Activated gamma-delta T cell treated with Interleukin-2 at 50 U/mL for 16 hours (primary cell): ENCODE data around the gene ARHGAP22.

Experiments used
- DNase-seq: peaks from one replicate; pipeline ENCODE4 v3.0.0-alpha.2; 2020

Gene ARHGAP22

DNA sequence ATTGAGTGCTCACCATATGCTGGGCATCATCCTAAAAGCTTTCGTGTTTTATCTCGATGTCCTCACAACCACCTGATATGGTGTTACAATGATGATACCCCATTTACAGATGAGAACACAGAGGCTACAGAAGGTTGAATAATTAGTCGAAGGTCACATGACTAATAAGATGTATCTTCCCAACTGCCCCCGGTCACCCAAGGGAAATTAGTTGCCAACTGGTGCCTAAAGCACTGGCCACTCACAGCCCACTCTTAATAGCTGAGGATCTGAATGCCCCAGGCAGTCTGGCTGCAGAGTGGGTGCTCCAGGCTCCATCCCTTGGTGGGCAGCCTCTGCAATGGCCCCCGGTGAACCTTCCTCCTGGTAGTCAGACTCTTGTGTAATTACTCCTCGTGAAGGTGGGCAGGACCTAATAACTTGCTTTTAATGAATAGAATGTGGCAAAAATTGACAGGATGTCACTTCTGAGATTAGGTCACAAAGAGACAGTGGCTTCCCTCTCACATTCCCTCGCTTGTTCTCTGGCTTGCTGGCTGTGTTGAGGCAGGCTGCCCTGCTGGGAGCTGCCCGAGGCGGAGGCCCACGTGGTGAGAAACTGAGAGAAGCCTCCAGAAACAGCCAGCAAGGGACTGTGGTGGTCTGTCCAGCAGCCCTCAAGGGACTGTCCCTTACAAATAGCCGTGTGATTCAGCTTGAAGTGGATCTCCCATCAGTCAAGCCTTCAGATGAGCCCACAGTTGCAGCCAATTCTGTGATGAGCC lies 109.4 kb downstream of the ARHGAP22 start:
- DNase-seq, result no peak

DNA sequence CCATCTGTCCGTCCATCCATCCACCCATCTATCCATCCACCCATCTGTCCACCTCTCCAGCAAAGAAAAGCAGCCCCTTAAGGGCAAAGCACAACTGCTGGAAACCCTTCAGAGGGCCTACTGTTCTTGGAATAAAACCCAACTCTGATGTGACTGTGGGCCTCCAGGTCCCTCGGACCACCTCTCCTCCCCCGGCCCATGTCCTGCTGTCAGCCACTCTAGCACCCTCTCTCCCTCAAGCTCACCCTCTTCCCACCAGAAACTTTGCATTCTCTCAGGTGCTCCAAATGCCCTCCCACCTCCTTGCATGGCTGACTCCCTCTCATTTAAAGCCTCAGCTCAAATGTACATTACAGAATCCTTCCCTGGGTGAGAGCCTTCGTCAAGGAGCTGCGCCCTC lies 110.3 kb downstream of the ARHGAP22 start:
- no peak for DNase-seq

DNA sequence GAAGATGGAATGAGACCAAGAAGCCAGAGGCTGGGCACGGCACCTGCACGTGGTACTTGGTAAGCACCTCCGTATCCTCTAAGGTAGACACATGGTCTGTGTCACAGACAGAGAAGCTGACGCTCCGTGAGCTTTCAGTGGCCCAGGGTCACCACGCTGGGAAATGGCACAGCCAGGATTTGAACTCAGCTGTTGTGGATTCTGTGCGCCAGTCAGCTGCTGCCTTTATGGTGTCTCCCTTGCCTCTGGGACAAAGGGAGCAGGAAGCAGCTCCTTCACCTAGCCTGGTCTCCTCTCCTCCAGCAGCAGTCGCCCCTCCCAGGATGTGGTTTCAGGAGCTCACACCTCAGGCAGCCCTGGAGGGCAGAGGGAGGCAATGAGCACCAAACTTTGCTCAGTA lies 110.8 kb downstream of the ARHGAP22 start:
- no peak for DNase-seq

DNA sequence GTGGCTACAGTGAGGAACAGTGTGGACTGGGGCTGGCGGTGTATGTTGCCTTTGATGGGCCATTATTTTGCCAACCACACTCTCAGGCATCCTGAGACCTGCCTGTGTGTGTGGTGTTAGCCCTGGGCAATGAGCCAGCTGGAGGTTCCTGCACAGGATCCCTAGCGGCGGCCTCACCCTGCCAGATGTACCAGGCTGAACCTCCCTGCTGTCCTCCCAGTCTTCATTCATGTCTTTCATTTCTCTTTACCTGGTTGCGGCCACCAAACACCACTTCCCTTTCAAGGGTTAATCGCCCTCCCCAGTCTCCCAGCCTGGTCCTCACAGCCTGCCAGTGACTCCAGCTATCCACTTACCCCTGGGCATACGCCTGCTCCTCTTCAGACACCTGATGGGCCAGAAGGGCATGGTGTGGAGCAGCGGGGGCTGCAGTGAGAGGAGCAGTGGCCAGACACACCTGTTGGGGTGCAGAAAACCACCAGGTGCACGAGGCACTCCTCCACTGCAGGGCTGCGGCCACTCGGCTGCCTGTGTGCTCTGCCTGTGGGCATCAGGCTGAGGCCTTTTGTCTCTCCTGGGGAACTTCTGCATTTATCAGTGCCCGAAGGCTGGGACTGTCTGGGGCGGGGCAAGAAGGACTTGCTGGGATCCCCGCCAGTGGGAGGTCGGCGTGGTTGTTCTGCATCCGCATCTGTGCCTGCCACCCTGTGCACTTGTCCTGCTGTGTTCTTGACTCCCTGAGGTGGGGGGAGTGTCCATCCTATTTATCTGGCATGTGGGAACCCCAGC lies 111.6 kb downstream of the ARHGAP22 start:
- DNase-seq, result no peak

DNA sequence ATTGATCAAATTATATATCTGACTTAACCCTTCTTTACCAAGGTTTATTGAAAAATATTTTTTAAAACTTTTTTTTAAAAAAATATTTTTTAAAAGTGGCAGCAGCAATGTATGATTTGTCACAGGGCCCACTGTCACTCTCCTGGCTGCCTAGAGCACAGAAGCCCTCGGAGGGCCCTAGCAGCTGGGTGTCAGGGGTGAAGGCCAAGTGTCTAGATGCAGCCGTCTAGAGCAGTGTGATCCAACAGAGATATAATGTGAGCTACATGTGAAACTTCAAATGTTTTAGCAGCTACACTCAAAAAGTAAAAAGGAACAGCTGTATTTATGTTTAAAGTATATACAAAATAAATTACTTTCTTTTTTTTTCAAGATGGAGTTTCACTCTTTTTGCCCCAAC lies 112.7 kb downstream of the ARHGAP22 start:
- no peak for DNase-seq

DNA sequence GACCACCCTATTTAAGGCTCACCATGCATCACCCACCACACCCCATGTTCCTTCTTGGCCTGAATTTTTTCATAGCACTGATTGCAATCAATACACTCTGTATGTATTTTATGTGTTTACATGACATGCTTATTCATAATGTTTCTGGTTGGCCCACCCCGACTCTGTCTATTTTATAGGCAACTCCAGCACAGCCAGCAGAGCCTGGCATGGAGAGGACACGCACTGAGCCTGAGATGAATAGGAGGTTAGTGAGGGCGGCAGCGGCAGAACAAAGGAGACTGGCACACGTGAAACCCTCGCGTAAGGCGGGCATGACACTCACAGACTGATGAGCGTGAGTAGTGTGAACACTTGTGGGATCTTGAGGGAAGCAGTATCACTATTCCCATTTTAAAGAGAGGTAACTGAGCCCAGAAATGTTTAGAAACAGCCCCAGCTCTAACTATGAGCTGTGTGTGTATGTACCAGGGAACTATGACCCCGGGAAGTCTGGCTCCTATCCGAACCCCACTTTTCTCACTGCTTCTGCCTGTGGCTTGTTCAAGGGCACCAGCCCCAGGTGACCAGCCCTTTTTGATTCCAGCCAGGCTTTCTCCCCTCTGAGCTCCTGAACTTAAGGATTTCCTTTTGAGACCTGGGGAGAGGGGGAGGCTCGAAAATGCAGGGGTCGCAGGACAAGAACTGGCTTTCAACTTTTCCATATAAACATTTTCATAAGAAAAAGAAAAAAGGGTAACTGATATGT lies 113.3 kb downstream of the ARHGAP22 start:
- no peak for DNase-seq

DNA sequence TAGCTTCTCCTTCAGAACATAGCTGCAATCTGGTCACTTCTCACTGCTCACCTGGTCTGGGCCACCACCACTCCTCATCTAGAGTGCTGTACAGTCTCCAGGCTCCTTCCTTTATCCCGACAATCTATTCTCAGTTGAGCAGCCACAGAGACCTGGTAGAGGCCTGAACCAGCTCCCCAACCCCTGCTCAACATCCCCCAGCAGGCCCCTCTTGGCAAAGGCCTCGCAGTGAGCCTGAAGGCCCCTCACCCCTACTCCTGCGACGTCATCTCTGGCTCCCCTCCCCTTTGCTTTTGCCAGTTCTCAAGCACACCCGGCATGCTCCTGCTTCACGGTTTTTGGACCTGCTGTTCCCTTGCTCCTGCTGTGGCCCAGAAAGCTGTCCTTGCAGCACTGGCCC lies 113.9 kb downstream of the ARHGAP22 start:
- no peak for DNase-seq

DNA sequence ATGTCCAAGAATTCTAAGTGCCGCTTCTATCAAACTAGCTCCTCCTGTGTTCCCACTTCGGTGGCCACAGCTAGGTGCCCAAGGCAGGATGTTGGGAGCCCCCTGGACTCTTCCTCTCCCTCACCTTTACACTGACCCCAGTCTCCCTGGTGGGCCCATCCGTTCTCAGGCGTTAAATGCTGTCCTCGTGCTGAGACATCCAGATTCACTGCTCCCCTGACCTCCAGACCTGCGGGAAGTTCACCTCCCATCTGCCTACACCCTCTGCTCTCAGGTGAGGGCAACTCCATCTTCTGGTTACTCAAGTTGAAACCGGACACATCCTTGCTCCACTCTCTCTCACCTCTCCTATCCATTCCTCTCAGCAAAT lies 114.3 kb downstream of the ARHGAP22 start:
- no peak for DNase-seq

DNA sequence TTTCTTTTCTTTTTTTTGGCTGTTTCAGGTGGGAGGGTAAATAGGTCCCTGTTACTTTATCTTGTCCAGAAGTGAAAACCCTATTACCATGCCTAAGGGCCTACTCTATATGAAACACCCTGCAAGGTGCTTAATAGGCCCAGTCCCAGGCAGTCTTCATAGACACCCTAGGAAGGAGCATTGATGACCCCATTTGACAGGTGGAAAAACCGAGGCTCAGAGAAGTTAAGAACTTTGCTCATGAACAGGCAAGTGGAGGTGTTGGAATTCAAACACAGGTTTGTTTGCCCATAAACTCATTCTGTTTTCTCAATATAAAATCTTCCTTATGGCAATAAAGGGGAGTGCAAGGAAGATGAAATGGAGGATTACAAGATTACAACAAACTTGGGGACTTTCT lies 115.8 kb downstream of the ARHGAP22 start:
- no peak for DNase-seq

DNA sequence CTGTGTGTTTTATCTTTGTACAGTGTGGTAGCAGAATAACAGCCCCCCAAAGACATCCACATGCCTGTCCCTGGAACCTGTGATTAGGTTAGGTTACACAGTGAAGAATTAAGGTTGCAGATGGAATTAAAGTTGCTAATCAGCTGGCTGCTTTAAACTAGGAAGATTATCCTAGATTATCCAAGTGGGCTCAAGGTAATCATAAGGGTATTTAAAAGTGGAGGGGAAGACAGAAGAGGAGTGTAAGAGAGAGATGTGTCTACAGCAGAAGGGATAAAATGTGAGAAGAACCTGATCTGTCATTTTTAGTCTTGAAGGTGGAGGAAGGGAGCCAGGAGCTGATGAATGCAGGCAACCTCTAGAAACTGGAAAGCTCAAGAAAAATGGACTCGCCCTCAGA lies 117.6 kb downstream of the ARHGAP22 start:
- no peak for DNase-seq

DNA sequence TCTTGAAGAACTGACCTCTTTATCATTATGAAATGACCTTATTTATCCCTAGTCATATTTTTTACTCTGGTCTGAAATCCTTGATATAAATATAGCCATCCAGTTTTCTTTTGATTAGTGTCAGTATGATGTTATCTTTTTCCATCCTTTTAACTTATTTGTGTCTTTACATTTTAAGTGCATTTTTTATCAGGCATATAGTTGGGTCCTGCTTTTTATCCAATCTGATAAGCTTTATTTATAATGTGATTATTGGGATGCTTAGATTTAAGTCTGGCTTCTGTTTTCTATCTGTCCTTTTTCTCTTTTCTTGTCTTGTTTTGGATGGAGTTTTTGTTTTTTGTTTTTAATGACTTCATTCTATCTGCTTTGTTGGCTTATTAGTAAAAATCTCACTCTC lies 119.2 kb downstream of the ARHGAP22 start:
- no peak for DNase-seq

DNA sequence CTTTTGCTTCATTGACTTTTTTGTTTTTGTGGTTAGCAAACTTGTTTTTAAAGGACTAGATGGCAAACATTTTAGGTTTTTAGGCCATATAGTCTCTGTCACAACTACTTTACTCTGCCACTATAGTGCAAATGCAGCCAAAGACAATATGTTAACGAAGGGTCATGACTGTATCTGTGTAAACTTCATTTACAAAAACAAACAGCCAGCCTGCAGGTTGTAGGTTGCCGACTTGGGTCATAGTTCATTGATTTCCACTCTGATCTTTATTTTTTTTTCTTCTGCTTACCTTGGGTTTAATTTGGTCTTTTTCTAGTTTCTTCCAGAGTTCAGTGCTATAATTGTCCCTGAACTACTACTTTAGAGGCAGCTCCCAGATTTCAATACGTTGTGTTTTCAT lies 120.0 kb downstream of the ARHGAP22 start:
- no peak for DNase-seq

DNA sequence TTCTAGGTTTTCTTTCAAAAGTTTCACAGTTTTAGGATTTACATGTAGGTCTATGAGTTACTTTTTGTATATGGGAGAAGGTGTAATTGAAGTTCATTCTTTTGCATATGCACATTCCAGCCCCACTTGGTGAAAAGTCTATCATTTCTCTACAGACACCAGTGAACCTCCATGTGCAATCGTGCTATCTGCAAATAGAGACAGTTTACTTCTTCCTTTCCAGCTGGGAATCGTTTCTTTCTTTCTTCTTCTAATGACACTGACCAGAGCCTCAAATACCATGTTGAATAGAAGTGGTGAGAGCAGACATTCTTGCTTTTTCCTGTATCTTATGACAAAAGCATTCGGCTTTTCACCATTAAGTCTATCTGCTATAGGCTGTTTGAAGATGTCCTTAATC lies 122.7 kb downstream of the ARHGAP22 start:
- no peak for DNase-seq

DNA sequence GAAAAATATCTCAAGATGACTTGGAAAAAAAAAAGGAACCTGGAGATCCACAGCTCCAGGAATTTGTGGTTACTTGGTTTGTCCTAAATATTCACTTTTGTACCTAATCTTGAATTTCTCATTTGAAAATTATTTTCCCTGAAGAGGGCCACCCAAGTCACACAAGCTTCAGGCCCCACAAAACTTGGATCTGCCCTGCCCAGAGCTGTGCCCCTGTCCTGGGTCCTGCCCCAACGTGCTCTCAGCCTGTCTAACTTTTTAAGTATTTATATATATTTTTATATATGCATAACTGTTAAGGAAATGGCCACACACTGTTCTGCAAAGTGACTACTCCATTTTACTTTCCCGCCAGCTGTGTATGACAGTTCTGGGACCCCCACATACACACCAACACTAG lies 123.5 kb downstream of the ARHGAP22 start:
- DNase-seq, result no peak

DNA sequence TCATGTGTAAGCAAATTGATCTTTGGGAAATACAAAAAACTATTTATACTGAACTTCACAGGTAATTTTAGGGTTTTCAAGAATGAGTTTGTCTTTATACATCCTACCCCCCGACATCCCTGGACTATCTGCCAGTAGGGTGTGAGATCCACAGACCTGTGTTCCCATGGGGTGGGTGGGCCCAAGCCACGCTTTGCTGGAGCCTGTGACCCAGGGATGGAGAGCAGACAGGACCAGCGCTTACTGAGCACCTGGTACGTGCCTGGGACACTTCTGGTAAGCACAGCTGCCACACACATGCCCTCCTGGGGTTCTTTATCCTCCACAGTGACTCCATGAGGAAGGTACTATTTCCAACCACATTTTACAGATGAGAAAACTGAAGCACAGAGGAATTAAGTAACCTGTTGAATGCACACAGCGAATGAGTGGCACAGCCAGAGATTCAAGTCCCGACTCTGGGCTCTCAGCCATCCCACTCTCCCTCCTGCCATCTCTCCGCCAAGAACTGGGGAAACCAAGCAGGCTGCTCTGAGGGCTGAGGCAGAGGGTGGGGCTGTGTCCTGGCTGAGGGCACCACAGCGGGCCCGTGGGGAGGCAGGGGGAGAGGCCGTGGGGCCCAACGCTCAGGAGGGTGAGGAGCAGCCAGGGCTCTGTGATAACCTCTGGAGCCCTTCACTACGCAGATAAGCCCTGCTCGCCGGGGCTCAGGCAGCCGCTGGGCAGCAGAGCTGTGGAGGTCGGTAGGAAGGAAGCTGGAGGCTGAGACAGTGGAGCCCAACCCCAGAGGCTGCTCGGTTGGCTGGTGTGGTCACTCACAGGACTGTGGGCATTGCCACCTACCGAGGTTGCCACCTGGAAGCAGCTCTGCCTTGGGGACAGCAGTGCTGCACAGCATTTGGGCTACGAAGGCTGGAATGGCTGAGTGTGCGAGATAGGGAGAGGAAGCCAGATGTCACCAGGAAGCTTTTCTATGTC lies 124.2 kb downstream of the ARHGAP22 start:
- DNase-seq, result no peak

DNA sequence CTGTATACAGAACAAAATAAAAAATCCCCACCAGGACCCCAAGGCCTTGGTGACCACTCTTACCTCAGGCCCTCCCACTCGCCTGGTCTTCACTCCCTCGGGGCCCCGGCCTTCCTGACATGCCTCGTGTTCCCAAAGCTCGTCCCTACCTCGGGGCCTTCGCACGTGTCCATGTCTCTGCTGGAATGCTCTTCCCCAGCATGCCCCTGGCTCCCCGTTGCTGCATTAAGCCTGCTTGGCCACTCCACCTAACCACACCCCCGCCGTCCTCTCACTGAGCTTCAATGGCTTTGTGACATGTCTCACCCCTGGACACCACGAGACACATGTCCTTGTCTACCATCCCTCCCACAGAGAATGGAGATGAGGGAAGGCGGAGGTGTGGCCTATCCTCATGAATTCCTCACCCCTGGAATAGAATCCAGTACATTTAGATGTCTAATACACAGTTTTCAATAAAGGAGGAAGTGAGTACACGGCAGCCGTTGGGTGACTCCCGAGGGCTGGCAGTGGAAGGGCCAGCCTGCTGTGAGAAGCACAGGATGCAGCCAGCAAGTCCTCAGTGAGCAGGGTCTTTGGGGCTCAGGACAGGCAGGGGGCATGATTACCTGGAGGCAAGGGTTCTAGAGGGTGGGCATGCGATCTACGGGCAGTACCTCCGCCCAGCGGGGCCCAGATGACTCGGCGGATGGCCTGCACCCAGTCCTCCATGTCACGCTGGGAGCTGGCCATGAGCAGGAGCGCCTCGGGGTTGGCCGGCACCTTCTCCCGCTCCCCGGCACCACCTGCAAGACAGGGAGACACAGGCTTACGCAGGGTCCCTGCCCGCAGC lies 125.7 kb downstream of the ARHGAP22 start:
- no peak for DNase-seq

DNA sequence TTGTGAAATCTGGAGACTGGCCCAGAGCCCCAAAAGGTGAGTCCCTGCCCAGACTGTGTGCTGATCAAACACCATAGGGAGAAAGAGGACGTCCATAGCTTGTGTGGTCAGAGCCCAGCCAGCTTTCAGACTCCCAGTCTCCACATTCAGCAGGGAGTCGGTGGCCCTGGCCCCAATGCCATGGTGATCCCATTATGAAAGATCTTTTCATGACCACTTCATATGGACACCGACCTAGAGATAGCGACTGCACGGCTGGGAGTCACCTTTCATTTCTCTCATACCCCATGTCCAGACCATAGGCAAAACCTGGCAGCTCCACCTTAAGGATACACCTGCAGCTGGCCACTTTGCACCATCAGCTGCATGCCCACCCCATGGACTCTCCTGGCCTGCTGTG lies 126.4 kb downstream of the ARHGAP22 start:
- DNase-seq, result no peak

DNA sequence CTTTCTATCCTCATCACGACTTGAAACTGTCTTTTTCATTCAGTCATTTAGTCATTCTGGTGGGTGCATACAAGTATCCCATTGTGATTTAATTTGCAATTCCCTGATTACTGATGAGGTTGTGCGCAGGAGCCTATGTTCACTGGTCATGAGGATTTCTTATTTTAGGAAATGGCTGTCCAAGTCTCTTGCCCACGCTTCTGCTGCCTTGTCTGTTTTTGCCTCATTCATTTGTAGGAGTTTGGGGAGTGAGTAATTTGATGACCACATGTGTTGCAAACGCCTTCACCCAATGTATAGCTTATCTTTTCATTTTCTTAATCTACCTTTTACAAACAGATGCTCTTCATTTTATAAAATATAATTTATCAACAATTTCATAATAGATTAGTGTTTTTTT lies 127.3 kb downstream of the ARHGAP22 start:
- no peak for DNase-seq

DNA sequence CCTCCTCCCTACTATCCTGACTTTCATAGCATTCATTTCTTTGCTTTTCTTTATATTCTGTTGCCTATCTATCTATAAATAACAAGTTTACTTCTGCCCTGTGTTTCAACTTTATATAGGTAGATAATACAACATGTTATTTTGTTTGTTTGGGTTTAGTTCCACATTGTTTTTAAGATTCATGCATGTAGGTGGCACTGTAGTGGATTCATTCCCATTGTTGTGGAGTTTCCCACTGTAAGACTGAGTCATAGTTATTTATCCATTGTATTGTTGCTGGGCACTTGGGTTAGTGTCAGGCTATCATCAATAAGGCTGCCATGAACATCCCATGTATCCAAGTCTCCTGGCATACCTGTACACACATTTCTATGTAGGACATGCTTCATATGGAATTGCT lies 127.7 kb downstream of the ARHGAP22 start:
- no peak for DNase-seq

DNA sequence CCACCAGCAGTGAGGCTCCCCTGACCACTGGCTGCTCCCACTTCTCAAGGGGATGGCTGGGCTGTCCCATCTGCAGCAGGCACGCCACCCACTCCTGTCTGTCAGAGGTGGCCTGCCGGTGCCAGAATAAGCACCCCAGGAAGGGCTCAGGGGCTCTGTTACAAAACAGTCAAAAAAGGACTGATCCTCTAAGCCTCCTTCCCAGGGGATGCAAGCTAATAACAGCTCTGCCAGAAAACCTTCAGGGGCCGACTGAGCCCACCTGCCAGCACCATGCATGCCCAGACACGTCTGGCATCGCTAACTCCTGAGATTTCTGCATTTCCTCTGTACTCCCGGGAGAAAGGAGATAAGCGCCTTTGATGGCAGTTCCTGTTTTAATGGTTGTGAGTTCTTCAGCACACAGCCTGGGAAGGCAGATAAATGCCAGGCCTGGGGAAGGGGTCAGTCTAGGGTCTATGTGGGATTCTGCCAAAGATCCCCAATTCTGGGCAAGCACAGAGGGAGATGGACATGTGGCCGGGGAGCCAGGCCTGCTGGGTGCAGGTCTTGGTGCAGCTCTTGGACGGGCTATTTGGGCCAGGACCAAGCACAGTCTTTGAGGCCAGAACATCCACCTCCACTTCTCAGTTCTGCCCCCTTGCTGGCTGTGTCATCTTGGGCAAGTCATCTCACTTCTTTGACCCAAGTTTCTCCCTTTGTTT lies 128.4 kb downstream of the ARHGAP22 start:
- no peak for DNase-seq

DNA sequence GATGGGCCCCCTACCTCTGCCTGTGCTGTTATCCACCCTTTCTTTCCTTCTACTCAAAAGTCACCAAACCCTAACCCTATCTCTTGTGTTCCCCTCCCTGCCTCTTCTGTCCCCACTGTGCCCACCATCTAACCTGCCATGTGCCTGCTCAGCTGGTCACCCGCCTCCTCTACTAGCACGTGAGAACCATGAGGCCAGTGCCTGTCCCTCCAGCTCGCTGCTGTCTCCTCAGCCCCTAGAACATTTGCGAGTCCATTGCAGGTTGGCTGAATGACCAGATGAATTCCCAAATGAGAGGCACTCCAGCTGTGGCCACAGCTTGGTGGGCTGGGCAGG lies 129.0 kb downstream of the ARHGAP22 start:
- DNase-seq, result no peak
